K562 (cell line): ENCODE data around the gene CREB3L2. TPM values are rescaled to one million over a fixed set of nuclear protein-coding genes. Genes with fewer than 3 reads are reported as not detected.

Source experiments
- ATAC-seq: fragments of 200-7000 bp; cut with Tn5 transposase; 3 replicates; pipeline ENCODE4 v1.9.1; 2020; ENCODE audit warnings: moderate library complexity
- BruUV-seq: library from RNA; stranded (reverse); fragments of 400-500 nt; replicated peaks from 2 replicates; lab custom pipeline; 2021; lab: Mats Ljungman, UMichigan
- CTCF ChIA-PET: fragments of 300-600 bp; formaldehyde crosslinking; extraction: SDS; loops from one replicate; lab custom pipeline; 2021; ENCODE audit warnings: low intra/inter-chr PET ratio; lab: Yijun Ruan, JAX
- POLR2A ChIA-PET: fragments of 300-600, 350-650 bp; sonication (Branson Sonifier 250); formaldehyde crosslinking; extraction: SDS; loops from one replicate; lab custom pipeline; 2021; ENCODE audit warnings: antibody characterized with exemption, inconsistent platforms; lab: Yijun Ruan, JAX
- DNase-seq, 4 experiments: peaks; one replicate each; pipeline versions ENCODE4 v3.0.0 to v3.0.0-alpha.2; 2011 to 2018; ENCODE audit warnings: low spot score in 3 of 4, mixed read lengths in 3 of 4; ENCODE audit errors: extremely low read depth in 1 of 4
- FAIRE-seq: peaks from 2 replicates; lab custom pipeline; 2011; peaks lifted over from hg19 to GRCh38; lab: Jason Lieb, UNC
- H2AFZ ChIP-seq: 2 replicates; pipeline ENCODE4 v1.6.0; 2011; ENCODE audit warnings: low read depth, low read length, control low read depth, inconsistent platforms
- H3K27ac ChIP-seq: fragments of 200-600 bp; 3 replicates; pipeline ENCODE4 v1.8.0; 2011; ENCODE audit warnings: low read depth, mild to moderate bottlenecking, control low read depth, inconsistent platforms, low read length, moderate library complexity, mixed read lengths; ENCODE audit errors: extremely low read depth
- H3K27me3 ChIP-seq, 2 experiments: fragments of 300-600 bp in 1 of 2; 2 replicates in 1 of 2; 3 replicates in 1 of 2; pipeline versions ENCODE4 v1.6.0 to v1.8.0; 2011; ENCODE audit warnings: inconsistent platforms in 2 of 2, low read length in 2 of 2, mild to moderate bottlenecking in 1 of 2, mixed read lengths in 1 of 2, moderate library complexity in 1 of 2; ENCODE audit not compliant: control insufficient read depth in 2 of 2, insufficient read depth in 2 of 2
- H3K36me3 ChIP-seq: fragments of 300-600 bp; 3 replicates; pipeline ENCODE4 v1.8.0; 2011; ENCODE audit warnings: mild to moderate bottlenecking, low read length, inconsistent platforms; ENCODE audit not compliant: control insufficient read depth, insufficient read depth
- H3K4me1 ChIP-seq, 2 experiments: fragments of 200-600 bp in 1 of 2; replicated peaks in 1 of 2; 2 replicates in 1 of 2; 3 replicates in 1 of 2; pipeline versions ENCODE4 v1.5.1 to v1.8.0; 2011; ENCODE audit warnings: inconsistent platforms in 2 of 2, low read length in 2 of 2, mild to moderate bottlenecking in 1 of 2, mixed read lengths in 1 of 2, moderate library complexity in 1 of 2; ENCODE audit not compliant: control insufficient read depth in 2 of 2, insufficient read depth in 2 of 2
- H3K4me2 ChIP-seq: 2 replicates; pipeline ENCODE4 v1.6.1; 2011; ENCODE audit warnings: low read length, control low read depth, inconsistent platforms, mixed read lengths; ENCODE audit not compliant: insufficient read depth
- H3K4me3 ChIP-seq: fragments of 200-600 bp; sonication (generic), shearing (Covaris generic); 2 replicates; pipeline ENCODE4 v1.5.1; 2016; ENCODE audit warnings: control low read depth, inconsistent platforms
- H3K79me2 ChIP-seq: fragments of 200-600 bp; 3 replicates; pipeline ENCODE4 v1.8.0; 2011; ENCODE audit warnings: low read length, inconsistent platforms; ENCODE audit not compliant: control insufficient read depth, insufficient read depth
- H3K9ac ChIP-seq, 2 experiments: 2 replicates each; pipeline versions ENCODE4 v1.6.0 to v1.6.1; 2011; ENCODE audit warnings: low read depth in 2 of 2, low read length in 2 of 2, control low read depth in 1 of 2, inconsistent platforms in 1 of 2, mild to moderate bottlenecking in 1 of 2, mixed read lengths in 1 of 2; ENCODE audit not compliant: insufficient read depth in 1 of 2
- H3K9me1 ChIP-seq: one replicate; pipeline ENCODE4 v1.6.0; 2011; ENCODE audit warnings: inconsistent platforms, mild to moderate bottlenecking, low read length, moderate library complexity; ENCODE audit not compliant: control insufficient read depth, insufficient read depth
- H3K9me3 ChIP-seq: replicated peaks from 2 replicates; pipeline ENCODE4 v1.5.1; 2011; ENCODE audit warnings: low read depth, low read length, inconsistent platforms; ENCODE audit not compliant: control insufficient read depth, insufficient read depth
- H4K20me1 ChIP-seq: replicated peaks from 2 replicates; pipeline ENCODE4 v1.6.1; 2011; ENCODE audit warnings: low read length, inconsistent platforms, mixed read lengths; ENCODE audit not compliant: control insufficient read depth, insufficient read depth
- KAT2B ChIP-seq: IDR thresholded peaks from one replicate; pipeline ENCODE4 v1.6.1; 2012; ENCODE audit warnings: low read depth, mild to moderate bottlenecking, control low read depth, inconsistent platforms, low read length, moderate library complexity
- NFRKB ChIP-seq: fragments of 450-650 bp; IDR thresholded peaks from 2 replicates; pipeline ENCODE4 v1.6.1; 2016; ENCODE audit warnings: low read depth
- PRDM10 ChIP-seq: fragments of 450-650 bp; IDR thresholded peaks from 2 replicates; pipeline ENCODE4 v1.6.1; 2018; ENCODE audit not compliant: partially characterized antibody
- PYGO2 ChIP-seq: fragments of 450-650 bp; IDR thresholded peaks from 2 replicates; pipeline ENCODE4 v1.6.1; 2016; ENCODE audit warnings: mild to moderate bottlenecking, missing genetic modification characterization, moderate library complexity, missing compliant biosample characterization
- SETDB1 ChIP-seq: IDR thresholded peaks from one replicate; pipeline ENCODE4 v1.6.1; 2012; ENCODE audit warnings: low read length, control low read depth, inconsistent platforms
- SMAD2 ChIP-seq: fragments of 150-350 bp; IDR thresholded peaks from 2 replicates; pipeline ENCODE4 v1.6.1; 2014; ENCODE audit warnings: low read depth, mild to moderate bottlenecking, low read length
- TSC22D4 ChIP-seq: fragments of 450-650 bp; IDR thresholded peaks from 2 replicates; pipeline ENCODE4 v1.6.1; 2016; ENCODE audit warnings: missing genetic modification characterization, missing biosample characterization, control low read depth
- ZFP1 ChIP-seq: fragments of 450-650 bp; formaldehyde crosslinking; IDR thresholded peaks from 2 replicates; pipeline ENCODE4 v1.4.0; 2020; ENCODE audit warnings: mild to moderate bottlenecking, mixed read lengths
- ZNF696 ChIP-seq: fragments of 250-450 bp; sonication (Bioruptor Pico); conservative IDR thresholded peaks from 2 replicates; pipeline ENCODE4 v1.4.0; 2020; ENCODE audit warnings: mild to moderate bottlenecking, moderate library complexity
- ZNF76 ChIP-seq: fragments of 250-450 bp; sonication (Bioruptor Pico); IDR thresholded peaks from 2 replicates; pipeline ENCODE4 v1.4.0; 2020; ENCODE audit warnings: mild to moderate bottlenecking, moderate library complexity, borderline replicate concordance
- whole genome bisulfite sequencing: fragments of 100-300 bp; shearing (Covaris generic); methylation state at CpG from one replicate; pipeline ENCODE4 v1.1.6; 2016; ENCODE audit warnings: low coverage, mixed read lengths; ENCODE audit not compliant: insufficient coverage; ENCODE audit errors: missing lambda C conversion rate; 5-methylcytosine and 5-hydroxymethylcytosine counted together
- in situ Hi-C: fragments of 300-500 bp; cut with MboI; formaldehyde crosslinking; loops from 4 replicates; pipeline ENCODE4 v1.15.0; 2018; ENCODE audit warnings: inconsistent platforms, mixed read lengths
- intact Hi-C: fragments of 100-400 bp; cut with micrococcal nuclease; formaldehyde crosslinking; loops from 2 replicates; pipeline ENCODE4 v1.14.2; 2022
- polyA plus RNA-seq, 8 experiments: library from polyadenylated mRNA; depleted of rRNA in 4 of 8; stranded (reverse) in 5 of 8; unstranded in 3 of 8; fragments of >200 nt; fragmentation: Nextera tagmentation in 2 of 8; fragmentation: Illumina TruSeq in 1 of 8; extraction: Ambion mirVana in 2 of 8; extraction: Trizol in 1 of 8; gene quantifications; 2 replicates each; pipeline versions ENCODE4 v1.2.1 to v1.2.3, GENCODE V29; 2011 to 2014; ENCODE audit warnings: inconsistent platforms in 1 of 8, missing spikeins in 1 of 8
- total RNA-seq, 7 experiments: library from RNA; depleted of rRNA in 6 of 7; stranded (reverse); fragments of >200 nt in 6 of 7; fragmentation: Illumina TruSeq in 2 of 7; extraction: Trizol in 2 of 7; gene quantifications; 2 replicates each; pipeline versions ENCODE4 v1.2.1 to v1.2.3, GENCODE V29; 2011 to 2021; ENCODE audit warnings: low replicate concordance in 1 of 7
- TF ChIP-seq, protein P1 (sequence below), 3 experiments: IDR thresholded peaks in 2 of 3; conservative IDR thresholded peaks in 1 of 3; 2 replicates each; pipeline ENCODE4 v1.5.1; 2011 to 2012; ENCODE audit warnings: low read length in 3 of 3, mild to moderate bottlenecking in 3 of 3, control low read depth in 2 of 3, improper control_type of control experiment in 1 of 3, inconsistent platforms in 1 of 3, low read depth in 1 of 3, mixed read lengths in 1 of 3, moderate library complexity in 1 of 3; ENCODE audit not compliant: insufficient read depth in 2 of 3

The CREB3L2 gene
- total and polyA plus RNA-seq, 9 of the 15 experiments (the other 6 are each of a cell fraction or from before 2014, with no cell fraction given): 7.1 to 45.6 (median 15.8) TPM

DNA sequence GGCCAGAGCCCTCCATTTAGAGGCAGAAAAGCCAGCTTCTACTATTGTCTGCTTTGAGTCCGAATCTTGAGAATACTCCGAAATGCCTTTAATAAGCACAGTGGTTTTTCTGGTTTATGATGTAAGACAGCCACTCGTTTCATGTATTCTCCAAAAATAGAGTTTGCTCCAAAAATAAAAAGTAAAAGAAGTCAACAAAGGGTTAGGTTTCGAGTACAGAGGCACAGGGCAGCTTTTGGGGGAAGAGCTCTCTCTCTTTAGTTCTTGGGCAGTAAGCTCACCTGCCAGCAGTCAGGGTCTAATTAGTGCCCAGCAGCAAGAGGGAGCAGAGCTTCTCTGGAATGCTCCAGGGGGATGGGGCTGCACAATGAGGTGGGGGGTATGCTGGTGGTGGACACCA lies 20.2 kb downstream of the CREB3L2 start:
- POLR2A ChIA-PET: interaction anchor here (0.9 to 2.0 kb wide), 8 partner anchors 10 to 41 kb away, joined by 3 to 6 read pairs (median 4); no protein-coding TSS in a partner anchor
- CTCF ChIA-PET: no interaction called here
- TF ChIP-seq SMAD2 (no peak), PYGO2 (tag) (no peak), ZNF696 (CRISPR knock-in tag) (no peak), ZFP1 (CRISPR knock-in tag) (no peak)
- Histone ChIP-seq H3K4me3 (no peak overlapping the region), H3K27me3 (no peaks in the 10 kb centered on the region), H3K4me1 (peaks cover 36 to 48% of the 10 kb centered on the region in 2 experiments), H3K27ac (no peak overlapping the region), H4K20me1 (peaks cover 26% of the 10 kb centered on the region), H3K9ac (peak overlapping the region in 1 of 2 experiments; percentile 15; a peak in 1 of 4 replicates), H3K9me3 (no peaks in the 10 kb centered on the region; the same call in 1 of the 2 replicates), H3K4me2 (no peak overlapping the region), H3K36me3 (peaks cover 24% of the 10 kb centered on the region), H3K9me1 (peaks cover 6% of the 10 kb centered on the region), H3K79me2 (peaks cover 94% of the 10 kb centered on the region), H2AFZ (no peak overlapping the region)
- no TSS peak for BruUV-seq
- intact Hi-C loops (no loop called here), in situ Hi-C loops (no loop called here)
- WGBS: 77% methylated on average over 4 of the region's 4 CpGs
- FAIRE-seq (no peak), ATAC-seq (no peak), DNase-seq (no peak)

DNA sequence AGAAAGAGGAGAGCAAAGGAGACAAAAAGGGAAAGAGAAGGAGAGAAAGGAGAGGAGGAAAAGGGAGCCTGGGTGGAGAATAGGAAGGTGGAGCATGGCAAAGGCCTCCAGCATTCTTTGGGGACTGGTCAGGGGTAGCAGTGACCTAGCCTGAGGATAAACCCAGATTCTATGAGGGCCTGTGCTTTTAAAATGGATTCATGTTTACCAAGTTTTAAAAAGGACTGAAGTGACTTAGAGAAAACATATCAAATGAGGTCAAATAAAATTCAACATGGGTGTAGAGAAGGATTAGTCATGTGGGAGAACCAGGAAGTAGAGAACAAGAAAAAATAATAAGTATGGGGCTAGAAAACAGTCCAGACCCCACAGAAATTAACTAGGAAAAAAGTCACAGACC lies 20.7 kb downstream of the CREB3L2 start:
- no peak for ATAC-seq
- Histone ChIP-seq H3K79me2 (peaks cover 94% of the 10 kb centered on the region), H3K36me3 (peaks cover 24% of the 10 kb centered on the region), H3K9ac (no peak overlapping the region), H3K4me1 (peaks cover 32 to 45% of the 10 kb centered on the region in 2 experiments), H3K27me3 (no peaks in the 10 kb centered on the region), H4K20me1 (peaks cover 23% of the 10 kb centered on the region), H3K9me1 (peaks cover 1% of the 10 kb centered on the region), H3K4me3 (no peak overlapping the region), H3K4me2 (no peak overlapping the region), H3K27ac (no peak overlapping the region), H3K9me3 (no peaks in the 10 kb centered on the region; the same call in 1 of the 2 replicates), H2AFZ (no peak overlapping the region)
- FAIRE-seq: no peak
- ChIA-PET POLR2A (interaction anchor here (0.9 to 2.0 kb wide), 9 partner anchors 11 to 38 kb away, joined by 3 to 7 read pairs (median 4); no protein-coding TSS in a partner anchor), CTCF (no interaction called here)
- no TSS peak for BruUV-seq
- in situ Hi-C loops: no loop called here
- DNase-seq: no peak
- intact Hi-C loops: no loop called here
- TF ChIP-seq ZNF76 (CRISPR knock-in tag): no peak
- no peak for TF ChIP-seq KAT2B
- TF ChIP-seq, protein P1, sequence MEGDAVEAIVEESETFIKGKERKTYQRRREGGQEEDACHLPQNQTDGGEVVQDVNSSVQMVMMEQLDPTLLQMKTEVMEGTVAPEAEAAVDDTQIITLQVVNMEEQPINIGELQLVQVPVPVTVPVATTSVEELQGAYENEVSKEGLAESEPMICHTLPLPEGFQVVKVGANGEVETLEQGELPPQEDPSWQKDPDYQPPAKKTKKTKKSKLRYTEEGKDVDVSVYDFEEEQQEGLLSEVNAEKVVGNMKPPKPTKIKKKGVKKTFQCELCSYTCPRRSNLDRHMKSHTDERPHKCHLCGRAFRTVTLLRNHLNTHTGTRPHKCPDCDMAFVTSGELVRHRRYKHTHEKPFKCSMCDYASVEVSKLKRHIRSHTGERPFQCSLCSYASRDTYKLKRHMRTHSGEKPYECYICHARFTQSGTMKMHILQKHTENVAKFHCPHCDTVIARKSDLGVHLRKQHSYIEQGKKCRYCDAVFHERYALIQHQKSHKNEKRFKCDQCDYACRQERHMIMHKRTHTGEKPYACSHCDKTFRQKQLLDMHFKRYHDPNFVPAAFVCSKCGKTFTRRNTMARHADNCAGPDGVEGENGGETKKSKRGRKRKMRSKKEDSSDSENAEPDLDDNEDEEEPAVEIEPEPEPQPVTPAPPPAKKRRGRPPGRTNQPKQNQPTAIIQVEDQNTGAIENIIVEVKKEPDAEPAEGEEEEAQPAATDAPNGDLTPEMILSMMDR (IDR thresholded peaks at IDR 0.05 in 2 of 3, conservative IDR thresholded peaks at IDR 0.05 in 1 of 3; ENCODE audit: insufficient read depth in 2 of 3, low read depth in 1 of 3, low read length in 3 of 3): no peak
- TF ChIP-seq NFRKB: no peak
- no peak for TF ChIP-seq TSC22D4 (tag)
- no peak for TF ChIP-seq SETDB1
- TF ChIP-seq PRDM10: no peak
